ENCODE data around the gene POF1B.

DNA sequence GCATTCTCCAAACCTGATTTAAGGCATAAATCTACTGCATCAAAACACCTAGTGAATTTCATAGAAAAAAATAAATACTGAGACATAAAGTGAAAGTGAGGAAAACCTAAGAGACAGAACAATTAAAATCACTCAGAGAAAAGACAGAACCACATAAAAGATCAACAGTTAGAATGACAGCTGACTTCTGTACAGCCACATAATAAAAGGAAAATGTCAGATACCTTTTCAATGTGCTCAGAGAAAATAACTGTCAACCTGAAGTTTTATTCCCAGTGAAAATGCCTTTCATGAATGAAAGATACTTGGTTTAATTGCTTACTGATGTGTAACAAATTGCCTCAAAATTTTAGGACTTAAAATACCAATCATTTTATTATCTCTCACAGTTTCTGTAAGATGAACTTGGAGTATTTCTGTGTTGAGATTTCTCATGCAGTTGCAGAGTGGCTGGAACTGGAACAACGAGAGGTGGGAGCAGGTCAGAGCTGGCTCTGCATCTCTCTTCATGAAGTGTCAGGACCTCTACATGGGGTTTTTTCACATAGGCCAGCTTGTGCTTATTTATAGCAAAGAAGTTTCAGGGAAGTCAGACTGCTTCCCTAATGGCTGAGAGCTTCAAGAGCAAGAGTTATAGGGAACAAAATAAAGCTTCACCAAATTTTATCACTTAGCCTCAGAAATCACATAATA lies 11.9 kb upstream of the POF1B start:
- TF ChIP-seq, protein P1, sequence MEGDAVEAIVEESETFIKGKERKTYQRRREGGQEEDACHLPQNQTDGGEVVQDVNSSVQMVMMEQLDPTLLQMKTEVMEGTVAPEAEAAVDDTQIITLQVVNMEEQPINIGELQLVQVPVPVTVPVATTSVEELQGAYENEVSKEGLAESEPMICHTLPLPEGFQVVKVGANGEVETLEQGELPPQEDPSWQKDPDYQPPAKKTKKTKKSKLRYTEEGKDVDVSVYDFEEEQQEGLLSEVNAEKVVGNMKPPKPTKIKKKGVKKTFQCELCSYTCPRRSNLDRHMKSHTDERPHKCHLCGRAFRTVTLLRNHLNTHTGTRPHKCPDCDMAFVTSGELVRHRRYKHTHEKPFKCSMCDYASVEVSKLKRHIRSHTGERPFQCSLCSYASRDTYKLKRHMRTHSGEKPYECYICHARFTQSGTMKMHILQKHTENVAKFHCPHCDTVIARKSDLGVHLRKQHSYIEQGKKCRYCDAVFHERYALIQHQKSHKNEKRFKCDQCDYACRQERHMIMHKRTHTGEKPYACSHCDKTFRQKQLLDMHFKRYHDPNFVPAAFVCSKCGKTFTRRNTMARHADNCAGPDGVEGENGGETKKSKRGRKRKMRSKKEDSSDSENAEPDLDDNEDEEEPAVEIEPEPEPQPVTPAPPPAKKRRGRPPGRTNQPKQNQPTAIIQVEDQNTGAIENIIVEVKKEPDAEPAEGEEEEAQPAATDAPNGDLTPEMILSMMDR (optimal IDR thresholded peaks at IDR 0.05 in 1 of 3, IDR thresholded peaks at IDR 0.05 in 1 of 3, conservative IDR thresholded peaks at IDR 0.05 in 1 of 3; ENCODE audit: extremely low read depth in 1 of 3, insufficient read depth in 2 of 3, low read length in 3 of 3), result no peak
- no peak for TF ChIP-seq EZH2 (IDR thresholded peaks at IDR 0.05; ENCODE audit: low read length)

All from keratinocyte (primary cell).